ENCODE results near the gene ACAA2. TPM values are rescaled to one million over a fixed set of nuclear protein-coding genes. Genes with fewer than 3 reads are reported as not detected.
"Not testable (repeated sequence)": the region's sequence is repeated elsewhere in the genome, so short reads cannot be mapped to it uniquely, and the experiment has no call there.

The ACAA2 gene
- total RNA-seq, 2 experiments from 2014 or later = 67.9 to 69.8 TPM

GRCh38 chr18:49819823-49820671 is 6.7 kb upstream of the ACAA2 start:
- Mint-ChIP-seq H3K36me3 (ENCODE audit: low read depth) (no peaks in the 10 kb centered on the region), H3K4me3 (peak overlapping the region; percentile 36), H3K9me3 (no peaks in the 10 kb centered on the region), H3K4me1 (ENCODE audit: low read depth) (peaks cover 52% of the 10 kb centered on the region), H3K27ac (peak overlapping the region; percentile 77), H3K27me3 (ENCODE audit: low read depth) (no peaks in the 10 kb centered on the region)
- CTCF ChIA-PET = interaction anchor here (0.6 to 0.9 kb wide), 3 partner anchors 14 to 30 kb away, joined by 3 to 6 read pairs (median 4); no protein-coding TSS in a partner anchor
- DNase-seq = peak; percentile 68
- intact Hi-C loops (cut with micrococcal nuclease) = loop anchor here (1.0 to 10.0 kb wide), 2 partner anchors 8 to 865 kb away; partner anchors contain the start of gene SMAD7

- intact Hi-C loops (cut with micrococcal nuclease) = loop anchor here (10.0 kb wide), 1 partner anchor 864 kb away; the partner anchor contains the start of gene SMAD7
- no peak overlapping the region for H3K4me3 Mint-ChIP-seq
- no peaks in the 10 kb centered on the region for H3K9me3 Mint-ChIP-seq
- DNase-seq = no peak
- H3K27me3 Mint-ChIP-seq (ENCODE audit: low read depth) = no peaks in the 10 kb centered on the region
- H3K27ac Mint-ChIP-seq = peak overlapping the region; percentile 77
- CTCF ChIA-PET = interaction anchor here (0.5 to 0.9 kb wide), 4 partner anchors 15 to 610 kb away, joined by 3 to 6 read pairs (median 4); no protein-coding TSS in a partner anchor
- H3K36me3 Mint-ChIP-seq (ENCODE audit: low read depth) = no peaks in the 10 kb centered on the region
- peaks cover 56% of the 10 kb centered on the region for H3K4me1 Mint-ChIP-seq (ENCODE audit: low read depth)
Measured at GRCh38 chr18:49819071-49819662, 5.8 kb upstream of the ACAA2 start.

DNA sequence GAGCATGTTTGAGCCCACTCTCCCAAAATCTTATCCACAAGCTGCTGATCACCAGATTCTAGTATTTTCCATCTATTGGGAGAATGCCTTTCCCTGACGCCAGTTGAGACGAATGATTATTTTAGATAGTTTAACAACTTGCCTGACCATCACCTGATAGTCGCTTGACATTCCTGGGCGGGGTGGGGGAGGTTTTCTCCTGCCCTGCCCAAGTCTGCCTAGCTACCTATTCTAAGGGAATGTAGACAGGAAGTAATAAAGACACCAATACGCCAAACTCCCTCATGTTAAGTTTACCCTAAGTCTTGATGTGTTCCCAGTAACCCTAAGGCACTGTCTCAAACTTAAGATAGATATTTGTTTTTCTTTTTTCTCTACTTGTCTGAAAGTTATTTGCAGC is 4.6 kb upstream of the ACAA2 start:
- intact Hi-C loops (cut with micrococcal nuclease) = loop anchor here (10.0 kb wide), 1 partner anchor 863 kb away; the partner anchor contains the start of gene SMAD7
- Mint-ChIP-seq H3K27me3 (ENCODE audit: low read depth) (no peaks in the 10 kb centered on the region), H3K9me3 (no peaks in the 10 kb centered on the region), H3K36me3 (ENCODE audit: low read depth) (peaks cover 2% of the 10 kb centered on the region), H3K4me1 (ENCODE audit: low read depth) (peaks cover 56% of the 10 kb centered on the region), H3K27ac (no peak overlapping the region), H3K4me3 (no peak overlapping the region)
- DNase-seq = no peak
- CTCF ChIA-PET = no interaction called here

GRCh38 chr18:49815927-49816326 is 2.6 kb upstream of the ACAA2 start:
- Mint-ChIP-seq H3K27me3 (ENCODE audit: low read depth) (no peaks in the 10 kb centered on the region), H3K9me3 (no peaks in the 10 kb centered on the region), H3K27ac (no peak overlapping the region), H3K36me3 (ENCODE audit: low read depth) (peaks cover 2% of the 10 kb centered on the region), H3K4me1 (ENCODE audit: low read depth) (peaks cover 58% of the 10 kb centered on the region), H3K4me3 (no peak overlapping the region)
- intact Hi-C loops (cut with micrococcal nuclease) = loop anchor here (10.0 kb wide), 1 partner anchor 861 kb away; the partner anchor contains the start of gene SMAD7
- CTCF ChIA-PET = no interaction called here
- no peak for DNase-seq

DNA sequence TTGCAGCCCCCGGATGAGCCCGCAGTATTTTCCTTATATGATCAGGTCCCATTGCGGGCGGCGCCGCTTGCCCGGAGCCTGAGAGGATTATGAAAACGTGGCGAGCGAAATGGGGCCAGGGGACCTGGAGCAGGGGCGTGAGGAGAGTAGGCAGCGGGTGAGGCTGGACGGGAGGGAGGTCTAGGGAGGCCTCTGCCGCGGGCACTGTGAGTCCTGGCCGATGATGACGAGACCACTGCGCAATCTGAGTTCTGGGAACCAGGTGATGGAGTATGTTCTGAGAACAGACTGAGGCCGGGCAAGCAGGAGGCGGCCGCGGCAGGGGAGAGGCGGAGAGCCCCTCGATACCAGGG is 790 bp upstream of the ACAA2 start:
- Mint-ChIP-seq H3K4me1 (ENCODE audit: low read depth) (peaks cover 40% of the 10 kb centered on the region), H3K27ac (peak overlapping the region; percentile 96), H3K9me3 (peaks cover 13% of the 10 kb centered on the region), H3K27me3 (ENCODE audit: low read depth) (no peaks in the 10 kb centered on the region), H3K4me3 (peak overlapping the region; percentile 90), H3K36me3 (ENCODE audit: low read depth) (peaks cover 12% of the 10 kb centered on the region)
- CTCF ChIA-PET = no interaction called here
- intact Hi-C loops (cut with micrococcal nuclease) = loop anchor here (5.0 to 10.0 kb wide), 3 partner anchors 473 to 1383 kb away; partner anchors contain the start of genes CXXC1, MEX3C and SMAD7
- DNase-seq = peak; percentile 71

- H3K27ac Mint-ChIP-seq = peak overlapping the region; percentile 96
- CTCF ChIA-PET = interaction anchor here (1.8 kb wide), 1 partner anchor 45 kb away, joined by 5 read pairs; no protein-coding TSS in a partner anchor
- peaks cover 19% of the 10 kb centered on the region for H3K36me3 Mint-ChIP-seq (ENCODE audit: low read depth)
- H3K9me3 Mint-ChIP-seq = peaks cover 19% of the 10 kb centered on the region
- no peak for DNase-seq
- H3K4me3 Mint-ChIP-seq = peak overlapping the region; percentile 90
- H3K27me3 Mint-ChIP-seq (ENCODE audit: low read depth) = no peaks in the 10 kb centered on the region
- intact Hi-C loops (cut with micrococcal nuclease) = loop anchor here (1.0 to 10.0 kb wide), 8 partner anchors 252 to 1882 kb away; partner anchors contain the start of genes C18orf32, CXXC1, MEX3C and RPL17
- H3K4me1 Mint-ChIP-seq (ENCODE audit: low read depth) = peaks cover 31% of the 10 kb centered on the region
Measured at GRCh38 chr18:49813069-49813318, 339 bp downstream of the ACAA2 start.

DNA sequence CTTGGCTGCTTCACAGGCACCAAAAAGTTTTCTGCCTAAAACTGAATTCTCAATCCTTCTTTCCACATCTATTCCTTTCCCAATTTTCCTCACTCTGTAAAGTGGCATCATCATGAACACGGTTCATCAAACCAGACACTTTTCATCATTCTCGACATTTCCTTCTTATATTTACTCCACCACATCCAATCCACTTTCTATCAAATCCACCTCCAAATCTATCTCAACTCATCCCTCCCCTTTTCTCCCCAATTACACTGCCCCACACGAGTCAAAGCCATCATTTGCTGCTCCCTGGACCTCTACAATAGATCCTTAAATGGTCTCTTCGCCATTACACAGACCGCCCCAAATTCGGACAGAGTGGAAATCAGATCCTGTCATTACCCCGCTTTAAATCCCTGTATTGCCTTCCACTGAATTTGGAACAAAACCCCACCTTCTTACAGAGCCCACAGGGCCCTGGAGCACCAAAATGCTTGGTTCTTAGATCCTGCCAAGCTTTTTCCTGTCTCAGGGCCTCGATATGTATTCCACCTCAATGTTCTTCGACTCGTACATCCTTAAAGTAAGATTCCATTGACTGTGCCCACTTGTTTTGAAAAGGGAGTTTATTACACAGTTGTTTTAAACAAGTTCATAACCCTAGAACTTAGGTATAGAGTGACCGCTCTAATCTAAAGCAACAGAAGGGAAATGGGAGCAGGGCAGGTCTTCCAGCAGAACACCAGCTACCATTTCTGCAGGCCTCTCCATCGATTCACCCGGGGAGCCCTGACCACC is 856 bp downstream of the ACAA2 start:
- intact Hi-C loops (cut with micrococcal nuclease) = loop anchor here (1.0 to 10.0 kb wide), 9 partner anchors 8 to 1881 kb away; partner anchors contain the start of genes C18orf32, CXXC1, MEX3C and RPL17
- CTCF ChIA-PET = interaction anchor here (1.8 kb wide), 1 partner anchor 46 kb away, joined by 5 read pairs; no protein-coding TSS in a partner anchor
- no peak overlapping the region for H3K27ac Mint-ChIP-seq
- no peaks in the 10 kb centered on the region for H3K27me3 Mint-ChIP-seq (ENCODE audit: low read depth)
- DNase-seq = no peak
- peak overlapping the region; percentile 90 for H3K4me3 Mint-ChIP-seq
- peaks cover 23% of the 10 kb centered on the region for H3K36me3 Mint-ChIP-seq (ENCODE audit: low read depth)
- peaks cover 26% of the 10 kb centered on the region for H3K4me1 Mint-ChIP-seq (ENCODE audit: low read depth)
- H3K9me3 Mint-ChIP-seq = peaks cover 19% of the 10 kb centered on the region

GRCh38 chr18:49811151-49811938 is 2.0 kb downstream of the ACAA2 start:
- peaks cover 19% of the 10 kb centered on the region for H3K9me3 Mint-ChIP-seq
- H3K4me3 Mint-ChIP-seq = no peak overlapping the region
- H3K36me3 Mint-ChIP-seq (ENCODE audit: low read depth) = peaks cover 23% of the 10 kb centered on the region
- DNase-seq = no peak
- intact Hi-C loops (cut with micrococcal nuclease) = loop anchor here (5.0 to 10.0 kb wide), 3 partner anchors 476 to 1386 kb away; partner anchors contain the start of genes CXXC1, MEX3C and SMAD7
- no peak overlapping the region for H3K27ac Mint-ChIP-seq
- CTCF ChIA-PET = interaction anchor here (0.5 to 1.8 kb wide), 3 partner anchors 14 to 47 kb away, joined by 4 to 5 read pairs (median 4); no protein-coding TSS in a partner anchor
- H3K4me1 Mint-ChIP-seq (ENCODE audit: low read depth) = peaks cover 22% of the 10 kb centered on the region
- H3K27me3 Mint-ChIP-seq (ENCODE audit: low read depth) = no peaks in the 10 kb centered on the region

- H3K27ac Mint-ChIP-seq; CTCF ChIA-PET; intact Hi-C loops (cut with micrococcal nuclease); H3K27me3 Mint-ChIP-seq (ENCODE audit: low read depth); H3K4me3 Mint-ChIP-seq; DNase-seq: not testable (repeated sequence)
- Mint-ChIP-seq H3K36me3 (ENCODE audit: low read depth) (peaks cover 22% of the 10 kb centered on the region), H3K4me1 (ENCODE audit: low read depth) (peaks cover 19% of the 10 kb centered on the region), H3K9me3 (peaks cover 19% of the 10 kb centered on the region)
Measured at GRCh38 chr18:49808553-49809191, 4.7 kb downstream of the ACAA2 start.

DNA sequence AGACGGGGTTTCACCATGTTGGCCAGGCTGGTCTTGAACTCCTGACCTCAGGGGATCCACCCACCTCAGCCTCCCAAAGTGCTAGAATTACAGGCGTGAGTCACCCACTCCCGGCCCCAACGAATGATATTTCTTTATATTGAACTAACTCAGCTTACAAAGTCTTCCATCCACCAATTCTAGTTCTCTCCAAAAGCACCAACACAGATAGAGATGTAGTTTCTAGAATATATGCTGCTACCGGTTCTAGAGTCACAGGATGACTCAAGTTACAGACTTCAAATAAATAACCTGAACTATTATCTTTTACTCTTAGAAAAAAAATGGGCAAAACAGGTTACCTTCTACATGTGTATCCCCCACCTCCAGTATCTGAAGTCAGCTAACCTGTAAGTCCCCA is 9.2 kb downstream of the ACAA2 start:
- Mint-ChIP-seq H3K36me3 (ENCODE audit: low read depth) (peaks cover 21% of the 10 kb centered on the region), H3K27ac (no peak overlapping the region), H3K27me3 (ENCODE audit: low read depth) (no peaks in the 10 kb centered on the region), H3K4me1 (ENCODE audit: low read depth) (peaks cover 13% of the 10 kb centered on the region), H3K4me3 (no peak overlapping the region), H3K9me3 (peaks cover 6% of the 10 kb centered on the region)
- intact Hi-C loops (cut with micrococcal nuclease) = no loop called here
- CTCF ChIA-PET = no interaction called here
- no peak for DNase-seq

DNA sequence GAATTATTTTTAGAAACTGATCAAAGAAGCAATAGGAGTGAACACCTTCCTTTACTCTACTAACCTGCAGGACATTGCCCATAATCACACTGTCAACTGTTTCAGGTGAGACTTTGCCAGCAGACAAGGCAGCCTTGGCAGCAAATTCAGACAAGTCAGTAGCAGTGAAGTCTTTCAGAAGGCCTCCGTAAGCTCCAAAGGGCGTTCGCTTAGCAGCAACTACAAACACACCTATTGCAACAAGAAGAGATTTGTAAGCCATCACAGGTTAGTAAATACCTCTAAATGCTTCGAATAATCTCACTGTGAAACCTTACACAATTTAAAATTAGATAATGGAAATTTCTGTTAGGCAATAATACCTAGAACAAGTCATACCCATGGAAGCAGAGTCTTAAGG is 10.7 kb downstream of the ACAA2 start:
- H3K4me1 Mint-ChIP-seq (ENCODE audit: low read depth) = peaks cover 13% of the 10 kb centered on the region
- no peaks in the 10 kb centered on the region for H3K27me3 Mint-ChIP-seq (ENCODE audit: low read depth)
- intact Hi-C loops (cut with micrococcal nuclease) = no loop called here
- H3K27ac Mint-ChIP-seq = no peak overlapping the region
- CTCF ChIA-PET = no interaction called here
- H3K9me3 Mint-ChIP-seq = no peaks in the 10 kb centered on the region
- no peak overlapping the region for H3K4me3 Mint-ChIP-seq
- H3K36me3 Mint-ChIP-seq (ENCODE audit: low read depth) = peaks cover 17% of the 10 kb centered on the region
- DNase-seq = no peak

Measured in activated naive CD4-positive, alpha-beta T cell treated with anti-CD3 and anti-CD28 coated beads for 36 hours (primary cell).